ENCODE data around the gene BMERB1.
"Not testable (repeated sequence)": the region's sequence is repeated elsewhere in the genome, so short reads cannot be mapped to it uniquely, and the experiment has no call there.

The BMERB1 gene

GRCh38 chr16:15426796-15427195 is 7.6 kb upstream of the BMERB1 start:
- DNase-seq = no peak

DNA sequence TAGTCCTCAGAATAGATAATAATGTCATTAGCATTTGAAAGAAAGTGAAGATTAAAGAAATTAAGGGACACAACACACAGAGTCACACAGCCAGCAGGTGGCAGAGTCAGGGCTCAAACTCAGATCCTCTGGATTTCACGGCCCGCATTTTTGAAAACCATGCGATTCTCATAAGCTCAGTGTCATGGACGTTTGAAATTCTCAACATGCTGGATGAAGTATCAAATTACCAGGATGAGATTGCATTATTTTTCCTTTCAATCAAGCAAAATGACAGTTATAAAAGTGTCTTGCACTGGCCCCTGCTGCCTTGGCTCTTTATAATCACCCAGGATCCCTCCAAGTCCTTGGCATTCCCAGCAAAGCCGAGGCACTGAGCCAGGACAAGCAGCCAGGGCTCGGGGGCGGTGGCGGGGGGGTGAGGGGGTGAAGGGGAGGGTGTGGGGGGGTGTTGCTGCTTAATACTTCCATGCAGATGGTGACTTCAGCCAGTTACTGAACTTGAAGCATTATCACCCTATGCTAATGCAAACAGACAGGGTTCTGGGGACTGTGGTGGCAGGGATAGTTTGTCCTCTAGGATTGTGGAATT is 6.6 kb upstream of the BMERB1 start:
- peak; percentile 63 to 67 for DNase-seq

DNA sequence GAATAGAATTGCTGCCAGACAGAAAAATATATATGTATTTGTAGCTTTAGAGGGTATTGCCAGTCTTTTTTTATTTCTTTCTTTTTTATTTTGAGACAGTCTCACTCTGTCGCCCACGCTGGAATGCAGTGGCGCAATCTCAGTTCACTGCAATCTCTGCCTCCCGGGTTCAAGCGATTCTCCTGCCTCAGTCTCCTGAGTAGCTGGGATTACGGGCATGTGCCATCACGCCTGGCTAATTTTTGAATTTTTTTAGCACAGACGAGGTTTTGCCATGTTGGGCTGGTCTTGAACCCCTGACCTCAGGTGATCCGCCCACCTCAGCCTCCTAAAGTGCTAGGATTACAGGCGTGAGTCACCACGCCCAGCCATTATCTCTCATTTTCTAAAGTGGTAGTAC is 3.5 kb upstream of the BMERB1 start:
- DNase-seq = not testable (repeated sequence)

GRCh38 chr16:15434079-15434424 is 336 bp upstream of the BMERB1 start:
- DNase-seq = no peak

GRCh38 chr16:15435216-15435864 is 952 bp downstream of the BMERB1 start:
- DNase-seq = peak in 1 of 2 donors; percentile 7

DNA sequence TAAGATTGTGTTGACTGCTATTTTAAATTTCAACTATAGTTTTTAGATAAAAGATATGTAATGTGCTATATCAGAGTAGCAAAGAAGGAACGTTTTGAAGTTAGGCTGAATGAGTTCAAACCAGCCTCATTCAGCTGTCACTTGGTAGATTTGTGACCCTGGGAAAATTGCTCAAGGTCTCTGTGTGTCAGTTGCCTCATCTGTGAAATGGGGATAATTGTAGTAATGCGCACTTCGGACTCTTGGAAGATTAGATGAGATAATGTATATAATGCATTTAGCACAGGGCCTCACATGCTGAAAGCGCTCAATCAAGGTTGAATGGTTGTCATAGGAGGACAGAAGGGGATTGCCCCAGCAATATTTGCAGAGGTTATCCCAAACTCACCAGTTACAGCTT is 4.7 kb downstream of the BMERB1 start:
- DNase-seq = no peak

GRCh38 chr16:15439521-15439920 is 5.1 kb downstream of the BMERB1 start:
- DNase-seq = no peak

DNA sequence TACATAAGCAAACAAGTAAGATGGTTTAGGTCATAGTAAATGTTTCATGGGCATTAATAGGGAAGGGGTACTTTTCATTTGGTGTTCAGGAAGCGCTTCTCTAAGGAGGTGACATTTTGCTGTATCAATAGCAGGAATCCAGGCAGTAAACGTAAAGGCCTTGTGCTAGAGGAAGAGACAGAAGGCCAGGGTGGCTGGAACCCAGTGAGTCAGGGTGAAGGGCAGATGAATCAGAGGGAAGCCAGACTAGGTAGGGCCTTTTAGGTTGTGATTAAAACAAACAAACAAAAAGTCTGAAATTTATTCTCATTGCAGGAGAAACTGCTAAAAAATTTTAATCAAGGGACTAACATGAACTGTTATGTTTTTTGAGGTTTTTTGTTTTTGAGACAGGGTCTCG is 6.5 kb downstream of the BMERB1 start:
- DNase-seq = no peak

GRCh38 chr16:15442140-15442539 is 7.8 kb downstream of the BMERB1 start:
- not testable (repeated sequence) for DNase-seq

DNA sequence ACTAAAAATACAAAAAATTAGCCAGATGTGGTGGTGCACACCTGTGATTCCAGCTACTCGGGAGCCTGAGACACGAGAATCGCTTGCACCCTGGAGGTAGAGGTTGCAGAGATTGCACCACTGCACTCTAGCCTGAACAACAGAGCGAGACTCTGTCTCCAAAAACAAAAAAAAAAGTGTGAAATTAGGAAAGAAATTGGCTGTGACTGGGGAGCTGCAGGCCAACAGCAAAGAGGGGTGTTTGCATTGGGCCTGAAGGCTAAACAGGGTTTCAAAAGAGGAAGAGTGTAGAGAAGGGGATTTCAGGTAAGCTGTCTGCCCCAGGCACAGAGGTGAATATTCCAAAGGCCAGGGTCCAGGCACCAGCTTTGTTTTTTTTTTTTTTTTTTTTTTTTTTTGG is 9.4 kb downstream of the BMERB1 start:
- DNase-seq = no peak

DNA sequence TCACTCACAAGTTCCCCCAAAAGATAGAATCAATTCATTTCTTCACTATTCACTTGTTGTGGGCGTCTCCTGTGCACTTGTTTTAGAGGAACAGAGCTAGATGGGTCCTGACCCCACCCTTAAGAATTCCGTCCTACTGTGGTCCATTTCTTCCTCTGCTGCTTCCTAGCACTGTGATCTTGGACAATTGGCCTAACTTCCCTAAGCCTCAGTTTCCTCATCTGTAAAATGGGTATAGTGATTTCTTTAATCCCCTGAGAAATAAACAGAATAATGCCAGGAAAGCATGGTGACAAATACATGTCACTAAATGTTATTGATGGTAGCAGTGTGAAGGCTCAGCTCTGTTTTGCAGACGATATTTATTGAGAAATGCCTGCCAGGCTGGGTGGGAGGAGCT is 9.9 kb downstream of the BMERB1 start:
- DNase-seq = no peak

DNA sequence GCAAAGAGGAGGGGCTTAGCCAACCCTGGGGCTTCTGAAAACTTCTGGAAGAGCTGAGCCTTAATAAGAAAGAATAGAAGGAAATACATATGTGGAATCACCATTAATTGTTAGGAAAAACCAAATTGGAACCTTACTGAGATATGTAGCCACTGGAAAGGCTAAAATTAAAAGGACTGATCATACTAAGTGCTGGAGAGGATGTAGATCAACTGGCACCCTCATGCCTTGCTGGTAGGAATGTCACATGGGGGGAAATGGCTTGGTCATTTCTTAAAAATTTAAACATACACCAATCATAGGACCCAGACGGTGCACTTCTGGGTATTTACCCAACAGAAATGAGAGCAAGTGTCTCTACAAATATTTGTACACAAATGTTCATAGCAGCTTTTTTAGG is 11.1 kb downstream of the BMERB1 start:
- no peak for DNase-seq

DNA sequence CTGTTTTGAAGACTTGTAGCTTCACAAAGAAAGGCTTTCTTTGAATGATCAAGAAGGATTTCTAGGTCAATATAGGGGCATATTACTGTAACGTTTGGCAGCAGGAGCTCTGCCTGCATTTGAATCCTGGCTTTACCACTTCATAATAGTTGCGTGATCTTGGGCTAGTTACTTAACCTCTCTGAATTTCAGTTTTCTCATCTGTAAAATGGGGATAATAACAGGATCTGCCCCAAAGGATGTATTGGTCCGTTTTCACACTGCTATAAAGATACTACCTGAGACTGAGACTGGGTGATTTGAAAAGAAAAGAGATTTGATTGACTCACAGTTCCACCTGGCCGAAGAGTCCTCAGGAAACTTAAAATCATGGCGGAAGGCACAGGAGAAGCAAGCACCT is 12.5 kb downstream of the BMERB1 start:
- no peak for DNase-seq

DNA sequence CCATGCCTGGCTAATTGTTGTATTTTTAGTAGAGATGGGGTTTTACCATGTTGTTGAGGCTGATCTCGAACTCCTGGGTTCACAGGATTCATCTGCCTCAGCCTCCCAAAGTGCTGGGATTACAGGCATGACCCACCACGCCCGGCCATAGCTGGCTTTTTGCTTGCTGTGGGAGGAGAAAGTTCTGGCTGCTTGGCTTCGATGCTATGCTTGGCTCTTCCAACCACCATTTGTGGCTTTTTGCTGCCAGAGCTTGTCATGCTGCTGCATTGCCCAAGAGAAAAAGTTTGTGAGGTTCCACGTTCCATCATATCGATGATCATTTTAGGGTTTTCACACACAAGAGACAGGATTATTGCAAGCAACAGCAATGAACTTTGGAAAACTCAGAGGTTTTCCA is 16.2 kb downstream of the BMERB1 start:
- no peak for DNase-seq

GRCh38 chr16:15451098-15451731 is 16.8 kb downstream of the BMERB1 start:
- no peak for DNase-seq

- DNase-seq = no peak
Observed at GRCh38 chr16:15452246-15452855, 18.0 kb downstream of the BMERB1 start.

- not testable (repeated sequence) for DNase-seq
Observed at GRCh38 chr16:15453296-15453695, 18.9 kb downstream of the BMERB1 start.

DNA sequence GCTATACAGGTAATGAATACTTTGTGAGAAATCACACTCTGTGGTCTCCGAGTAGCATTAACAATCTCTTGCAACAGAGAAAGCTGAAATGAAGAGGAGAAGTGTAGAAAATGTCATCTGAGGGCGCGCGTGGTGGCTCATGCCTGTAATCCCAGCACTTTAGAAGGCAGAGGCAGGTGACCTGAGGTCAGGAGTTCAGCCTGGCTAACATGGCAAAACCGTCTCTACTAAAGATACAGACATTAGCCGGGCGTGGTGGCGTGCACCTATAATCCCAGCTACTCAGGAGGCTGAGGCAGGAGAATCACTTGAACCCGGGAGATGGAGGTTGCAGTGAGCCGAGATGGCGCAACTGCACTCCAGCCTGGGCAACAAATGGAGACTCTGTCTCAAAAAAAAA is 20.5 kb downstream of the BMERB1 start:
- DNase-seq = not testable (repeated sequence)

- no peak for DNase-seq
Observed at GRCh38 chr16:15457400-15457799, 23.0 kb downstream of the BMERB1 start.

GRCh38 chr16:15457958-15458357 is 23.6 kb downstream of the BMERB1 start:
- DNase-seq = no peak

DNA sequence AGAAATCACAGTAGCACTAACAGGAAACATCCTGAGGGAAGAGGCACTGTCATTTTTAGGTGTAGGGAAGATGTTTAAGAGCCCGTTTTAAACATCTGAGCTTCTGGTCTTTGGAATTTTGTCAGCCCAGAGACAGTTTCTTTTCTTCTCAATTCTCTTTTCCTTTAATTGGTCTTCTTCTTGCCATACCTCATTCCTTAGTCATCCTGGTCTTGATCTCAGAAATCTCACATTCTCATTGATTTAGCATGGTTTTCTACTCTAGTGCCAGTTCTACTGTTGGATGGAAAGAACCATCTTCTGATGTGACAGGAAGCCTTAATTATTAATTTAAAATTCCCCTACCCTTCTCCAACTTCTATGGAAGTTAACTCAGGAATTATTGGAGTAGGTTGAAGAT is 25.4 kb downstream of the BMERB1 start:
- no peak for DNase-seq

- DNase-seq = no peak
Observed at GRCh38 chr16:15460601-15461000, 26.2 kb downstream of the BMERB1 start.

DNA sequence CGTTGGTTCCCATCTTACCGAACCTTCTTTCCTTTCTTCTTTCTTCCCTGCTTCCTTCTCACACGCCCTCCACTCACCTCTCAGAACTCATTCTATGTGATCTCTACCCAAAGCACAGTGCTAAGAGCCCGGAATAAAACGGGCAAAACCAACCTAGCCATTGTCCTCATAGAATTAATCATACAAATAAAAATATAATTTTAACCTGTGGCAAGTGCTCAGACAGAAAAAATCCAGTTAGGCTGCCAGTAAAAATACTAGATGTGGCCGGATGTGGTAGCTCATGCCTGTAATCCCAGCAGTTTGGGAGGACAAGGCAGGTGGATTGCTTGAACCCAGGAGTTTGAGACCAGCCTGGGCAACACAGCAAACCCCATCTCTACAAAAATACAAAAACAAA is 27.0 kb downstream of the BMERB1 start:
- no peak for DNase-seq
